HUDEP-2 (cell line): ENCODE results near the gene DES.

Experiments
- DNase-seq, 76 experiments: peaks; one replicate each; lab custom pipeline; 2025; ENCODE audit not compliant: unreplicated experiment in 76 of 76; lab: John Stamatoyannopoulos, UW

The DES gene

GRCh38 chr2:219452361-219453317 is 34.5 kb downstream of the DES start:
- no peak for DNase-seq

- DNase-seq: no peak
Observed at GRCh38 chr2:219453671-219454590, 35.8 kb downstream of the DES start.

- DNase-seq: no peak
Observed at GRCh38 chr2:219455581-219455980, 37.4 kb downstream of the DES start.

GRCh38 chr2:219457784-219458369 is 39.7 kb downstream of the DES start:
- DNase-seq: peak in 16 of 76 experiments; percentile 4 to 40 (median 13)

- no peak for DNase-seq
Observed at GRCh38 chr2:219458996-219459395, 40.8 kb downstream of the DES start.

- DNase-seq: peak in 30 of 76 experiments; percentile 5 to 56 (median 28)
Observed at GRCh38 chr2:219459460-219460311, 41.5 kb downstream of the DES start.

- peak in 3 of 76 experiments; percentile 9 to 15 (median 15) for DNase-seq
Observed at GRCh38 chr2:219460424-219460926, 42.3 kb downstream of the DES start.

- DNase-seq: peak in 9 of 76 experiments; percentile 5 to 49 (median 19)
Observed at GRCh38 chr2:219461047-219461514, 42.9 kb downstream of the DES start.

- DNase-seq: no peak
Observed at GRCh38 chr2:219461669-219462068, 43.5 kb downstream of the DES start.

- no peak for DNase-seq
Observed at GRCh38 chr2:219462349-219462748, 44.2 kb downstream of the DES start.

GRCh38 chr2:219464286-219465032 is 46.3 kb downstream of the DES start:
- DNase-seq: no peak

- no peak for DNase-seq
Observed at GRCh38 chr2:219465659-219466561, 47.7 kb downstream of the DES start.

GRCh38 chr2:219466816-219467735 is 48.9 kb downstream of the DES start:
- no peak for DNase-seq

- no peak for DNase-seq
Observed at GRCh38 chr2:219467736-219468075, 49.5 kb downstream of the DES start.

GRCh38 chr2:219468410-219469185 is 50.4 kb downstream of the DES start:
- no peak for DNase-seq

- peak in 12 of 76 experiments; percentile 5 to 53 (median 18) for DNase-seq
Observed at GRCh38 chr2:219469186-219469724, 51.1 kb downstream of the DES start.
